Cardiac fibroblast (primary cell): Measurements from ENCODE around the gene RERE.
"Not testable (repeated sequence)": the region's sequence is repeated elsewhere in the genome, so short reads cannot be mapped to it uniquely, and the experiment has no call there.

Experiments used
- DNase-seq, 2 donors: peaks; one replicate each; pipeline versions ENCODE4 v3.0.0 to v3.0.0-alpha.2; 2010; ENCODE audit warnings: low read depth in 2 of 2
- H3K4me3 ChIP-seq, 2 donors: replicated peaks in 1 of 2; 1 replicate in 1 of 2; 2 replicates in 1 of 2; pipeline ENCODE4 v1.5.1; 2011; ENCODE audit warnings: low read depth in 2 of 2, low read length in 2 of 2, mild to moderate bottlenecking in 2 of 2, moderate library complexity in 1 of 2
- TF ChIP-seq, protein P1 (sequence below): IDR thresholded peaks from one replicate; pipeline ENCODE4 v1.5.1; 2011; ENCODE audit warnings: low read depth, mild to moderate bottlenecking, low read length, inconsistent platforms

RERE gene

GRCh38 chr1:8698012-8698630, 119.3 kb downstream of the RERE start:
- DNase-seq, result no peak
- no peak overlapping the region for H3K4me3 ChIP-seq
- TF ChIP-seq, protein P1, sequence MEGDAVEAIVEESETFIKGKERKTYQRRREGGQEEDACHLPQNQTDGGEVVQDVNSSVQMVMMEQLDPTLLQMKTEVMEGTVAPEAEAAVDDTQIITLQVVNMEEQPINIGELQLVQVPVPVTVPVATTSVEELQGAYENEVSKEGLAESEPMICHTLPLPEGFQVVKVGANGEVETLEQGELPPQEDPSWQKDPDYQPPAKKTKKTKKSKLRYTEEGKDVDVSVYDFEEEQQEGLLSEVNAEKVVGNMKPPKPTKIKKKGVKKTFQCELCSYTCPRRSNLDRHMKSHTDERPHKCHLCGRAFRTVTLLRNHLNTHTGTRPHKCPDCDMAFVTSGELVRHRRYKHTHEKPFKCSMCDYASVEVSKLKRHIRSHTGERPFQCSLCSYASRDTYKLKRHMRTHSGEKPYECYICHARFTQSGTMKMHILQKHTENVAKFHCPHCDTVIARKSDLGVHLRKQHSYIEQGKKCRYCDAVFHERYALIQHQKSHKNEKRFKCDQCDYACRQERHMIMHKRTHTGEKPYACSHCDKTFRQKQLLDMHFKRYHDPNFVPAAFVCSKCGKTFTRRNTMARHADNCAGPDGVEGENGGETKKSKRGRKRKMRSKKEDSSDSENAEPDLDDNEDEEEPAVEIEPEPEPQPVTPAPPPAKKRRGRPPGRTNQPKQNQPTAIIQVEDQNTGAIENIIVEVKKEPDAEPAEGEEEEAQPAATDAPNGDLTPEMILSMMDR, result no peak

DNA sequence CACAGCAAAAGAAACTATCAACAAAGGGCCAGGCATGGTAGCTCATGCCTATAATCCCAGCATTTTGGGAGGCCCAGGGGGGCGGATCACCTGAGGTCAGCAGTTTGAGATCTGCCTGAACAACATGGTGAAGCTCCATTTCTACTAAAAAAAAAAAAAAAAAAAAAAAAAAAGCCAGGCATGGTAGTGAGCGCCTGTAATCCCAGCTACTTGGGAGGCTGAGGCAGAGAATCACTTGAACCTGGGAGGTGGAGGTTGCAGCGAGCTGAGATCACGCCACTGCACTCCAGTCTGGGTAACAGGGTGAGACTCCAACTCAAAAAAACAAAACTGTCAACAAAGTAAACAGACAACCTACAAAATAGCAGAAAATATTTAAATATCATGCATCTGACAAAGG, 122.0 kb downstream of the RERE start:
- H3K4me3 ChIP-seq, DNase-seq: not testable (repeated sequence)

GRCh38 chr1:8693107-8693506, 124.3 kb downstream of the RERE start:
- TF ChIP-seq, protein P1, result no peak
- H3K4me3 ChIP-seq, result no peak overlapping the region
- no peak for DNase-seq

DNA sequence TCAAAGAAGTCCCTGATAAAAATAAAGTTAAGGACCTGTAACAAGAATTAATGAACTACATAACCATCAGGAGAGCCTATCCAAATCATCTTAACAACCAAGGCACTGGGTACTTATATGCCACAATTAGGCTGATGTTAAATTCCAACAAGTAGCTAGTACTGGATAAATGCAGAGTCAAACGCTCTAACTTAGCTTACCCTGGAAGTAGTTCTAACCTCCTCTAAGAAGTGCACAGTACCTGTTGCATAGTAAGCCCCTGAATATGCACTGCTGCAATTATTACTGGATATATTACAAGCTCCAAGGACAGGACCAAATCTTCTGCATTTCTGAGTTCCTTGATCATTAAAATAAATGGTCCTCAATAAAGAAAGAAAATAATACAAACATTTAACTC, 125.8 kb downstream of the RERE start:
- no peak overlapping the region for H3K4me3 ChIP-seq
- TF ChIP-seq, protein P1, result no peak
- no peak for DNase-seq

- TF ChIP-seq, protein P1, result no peak
- H3K4me3 ChIP-seq, result no peak overlapping the region
- no peak for DNase-seq
These were observed 127.3 kb downstream of the RERE start for GRCh38 chr1:8690253-8690525.

GRCh38 chr1:8689431-8690252, 127.8 kb downstream of the RERE start:
- DNase-seq, result no peak
- no peak overlapping the region for H3K4me3 ChIP-seq
- TF ChIP-seq, protein P1, result no peak

DNA sequence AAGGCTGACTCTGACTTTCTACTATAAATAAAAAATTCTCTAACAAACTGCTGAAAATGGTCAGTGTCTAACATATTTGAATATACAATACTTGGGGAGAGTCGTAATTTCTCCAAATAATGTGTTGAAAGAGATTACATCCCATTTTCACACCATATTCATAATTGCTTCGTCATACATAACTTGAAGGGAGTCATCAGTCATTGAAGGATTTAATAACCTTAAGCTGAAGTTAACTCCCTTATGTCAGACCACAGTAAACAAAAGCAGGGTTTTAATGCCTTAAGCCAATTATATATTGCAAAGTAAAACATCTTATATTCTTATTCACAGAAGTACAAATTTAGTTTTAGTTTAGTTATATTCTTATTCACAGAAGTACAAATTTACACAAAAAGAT, 129.9 kb downstream of the RERE start:
- no peak overlapping the region for H3K4me3 ChIP-seq
- TF ChIP-seq, protein P1, result no peak
- DNase-seq, result no peak
